ENCODE measurements around the gene EPHB1.
A peak's percentile ranks its signal among the peaks of the same experiment; 100 is the strongest.

The EPHB1 gene

DNA sequence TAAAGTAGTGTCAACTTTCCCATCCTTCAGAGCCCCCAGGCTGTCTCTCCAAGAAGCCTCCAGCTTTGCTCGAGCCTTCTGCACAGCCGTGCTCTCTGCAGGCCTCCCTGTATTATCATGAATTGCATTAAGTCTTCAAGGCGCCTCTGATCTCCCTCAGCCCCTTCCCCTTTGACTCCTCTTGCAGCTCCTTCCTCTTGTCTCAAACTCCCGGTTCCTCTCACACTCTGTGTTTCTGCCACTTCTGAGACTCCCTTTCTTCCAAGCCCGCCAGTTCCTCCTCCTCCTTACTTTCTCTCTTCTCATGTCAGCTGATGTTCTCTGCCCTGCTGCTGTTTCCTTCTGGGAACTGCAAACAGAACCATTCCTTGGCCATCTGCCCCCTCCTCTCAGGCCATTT, 418.8 kb downstream of the EPHB1 start:
- H3K27me3 ChIP-seq (ENCODE audit: control insufficient read depth in 3 of 3, insufficient read depth in 3 of 3, low read depth in 1 of 3, low read length in 3 of 3): no peaks in the 10 kb centered on the region

GRCh38 chr3:135214400-135214799, 419.3 kb downstream of the EPHB1 start:
- Histone ChIP-seq H4K8ac (ENCODE audit: low read depth, low read length) (no peak overlapping the region), H2BK15ac (ENCODE audit: low read length) (no peak overlapping the region), H3K14ac (ENCODE audit: low read length) (no peak overlapping the region), H3K4ac (ENCODE audit: low read length) (no peak overlapping the region), H3K9ac (ENCODE audit: low read depth, low read length, poor library complexity) (no peak overlapping the region), H3K4me2 (ENCODE audit: insufficient read depth, low read length, poor library complexity, severe bottlenecking) (no peak overlapping the region), H3K79me1 (ENCODE audit: low read depth, low read length) (no peaks in the 10 kb centered on the region), H4K91ac (ENCODE audit: low read depth, low read length, poor library complexity) (no peak overlapping the region), H2AK5ac (ENCODE audit: low read depth, low read length) (peak overlapping the region; percentile 17), H3K23ac (ENCODE audit: low read depth, low read length, poor library complexity) (no peak overlapping the region), H3K36me3 (replicated peaks in 1 of 2; ENCODE audit: control insufficient read depth in 2 of 2, insufficient read depth in 2 of 2, low read length in 2 of 2) (no peaks in the 10 kb centered on the region), H2BK120ac (ENCODE audit: low read depth, low read length) (no peak overlapping the region), H3K9me3 (replicated peaks in 1 of 2; ENCODE audit: control insufficient read depth in 2 of 2, insufficient read depth in 1 of 2, low read depth in 1 of 2, low read length in 2 of 2) (no peaks in the 10 kb centered on the region), H3K4me1 (ENCODE audit: control insufficient read depth in 2 of 2, insufficient read depth in 1 of 2, low read depth in 1 of 2, low read length in 2 of 2) (peaks cover 0 to 4% of the 10 kb centered on the region in 2 donors), H2BK12ac (ENCODE audit: low read length) (no peak overlapping the region), H3K18ac (ENCODE audit: low read length) (peak overlapping the region; percentile 28), H3K27ac (replicated peaks; ENCODE audit: low read length) (no peak overlapping the region), H2AFZ (ENCODE audit: low read length) (no peak overlapping the region), H2BK5ac (ENCODE audit: low read length) (no peak overlapping the region), H3K27me3 (ENCODE audit: control insufficient read depth in 3 of 3, insufficient read depth in 3 of 3, low read depth in 1 of 3, low read length in 3 of 3) (no peaks in the 10 kb centered on the region), H3K4me3 (ENCODE audit: low read length in 2 of 2) (no peak overlapping the region)
- no peak for DNase-seq (ENCODE audit: low spot score)
- WGBS, 2 donors (ENCODE audit: extremely low coverage in 2 of 2, insufficient read length in 2 of 2, insufficient replicate concordance in 1 of 2): no CpG with 5 or more reads among the region's 5 CpGs

More for the DNA sequence above, 418.8 kb downstream of the EPHB1 start:
- Histone ChIP-seq H3K27ac (replicated peaks; ENCODE audit: low read length) (no peak overlapping the region), H2BK120ac (ENCODE audit: low read depth, low read length) (no peak overlapping the region), H3K36me3 (replicated peaks in 1 of 2; ENCODE audit: control insufficient read depth in 2 of 2, insufficient read depth in 2 of 2, low read length in 2 of 2) (no peaks in the 10 kb centered on the region), H3K4me1 (ENCODE audit: control insufficient read depth in 2 of 2, insufficient read depth in 1 of 2, low read depth in 1 of 2, low read length in 2 of 2) (peaks cover 0 to 4% of the 10 kb centered on the region in 2 donors), H3K18ac (ENCODE audit: low read length) (no peak overlapping the region), H3K79me1 (ENCODE audit: low read depth, low read length) (no peaks in the 10 kb centered on the region), H4K91ac (ENCODE audit: low read depth, low read length, poor library complexity) (no peak overlapping the region), H3K9ac (ENCODE audit: low read depth, low read length, poor library complexity) (no peak overlapping the region), H3K4me3 (ENCODE audit: low read length in 2 of 2) (no peak overlapping the region), H3K9me3 (replicated peaks in 1 of 2; ENCODE audit: control insufficient read depth in 2 of 2, insufficient read depth in 1 of 2, low read depth in 1 of 2, low read length in 2 of 2) (no peaks in the 10 kb centered on the region), H2AK5ac (ENCODE audit: low read depth, low read length) (no peak overlapping the region), H2BK12ac (ENCODE audit: low read length) (no peak overlapping the region), H3K23ac (ENCODE audit: low read depth, low read length, poor library complexity) (no peak overlapping the region), H3K14ac (ENCODE audit: low read length) (no peak overlapping the region), H2BK15ac (ENCODE audit: low read length) (no peak overlapping the region), H2AFZ (ENCODE audit: low read length) (no peak overlapping the region), H3K4me2 (ENCODE audit: insufficient read depth, low read length, poor library complexity, severe bottlenecking) (no peak overlapping the region), H4K8ac (ENCODE audit: low read depth, low read length) (no peak overlapping the region), H3K4ac (ENCODE audit: low read length) (no peak overlapping the region), H2BK5ac (ENCODE audit: low read length) (no peak overlapping the region)
- WGBS, 2 donors (ENCODE audit: extremely low coverage in 2 of 2, insufficient read length in 2 of 2, insufficient replicate concordance in 1 of 2): no CpG with 5 or more reads among the region's 5 CpGs
- no peak for DNase-seq (ENCODE audit: low spot score)

DNA sequence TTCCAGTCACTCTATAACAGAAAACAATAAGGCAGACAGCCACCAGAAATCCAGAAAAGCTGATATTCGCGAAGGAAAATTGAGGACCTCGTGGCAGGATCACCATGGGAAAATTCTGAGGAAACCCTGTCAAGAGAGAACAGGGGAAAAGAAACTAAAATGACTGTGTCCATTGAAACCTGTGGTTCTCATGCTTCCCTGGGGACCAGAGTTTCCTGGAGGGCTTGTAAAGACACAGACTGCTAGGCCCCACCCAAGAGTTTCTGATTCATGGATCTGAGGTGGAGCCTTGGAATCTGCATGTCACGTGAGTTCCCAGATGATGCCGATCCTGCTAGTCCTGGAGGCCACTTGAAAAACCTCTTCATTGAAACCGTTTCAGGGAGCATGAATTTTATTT, 420.5 kb downstream of the EPHB1 start:
- H3K4ac ChIP-seq (ENCODE audit: low read length): no peak overlapping the region

DNA sequence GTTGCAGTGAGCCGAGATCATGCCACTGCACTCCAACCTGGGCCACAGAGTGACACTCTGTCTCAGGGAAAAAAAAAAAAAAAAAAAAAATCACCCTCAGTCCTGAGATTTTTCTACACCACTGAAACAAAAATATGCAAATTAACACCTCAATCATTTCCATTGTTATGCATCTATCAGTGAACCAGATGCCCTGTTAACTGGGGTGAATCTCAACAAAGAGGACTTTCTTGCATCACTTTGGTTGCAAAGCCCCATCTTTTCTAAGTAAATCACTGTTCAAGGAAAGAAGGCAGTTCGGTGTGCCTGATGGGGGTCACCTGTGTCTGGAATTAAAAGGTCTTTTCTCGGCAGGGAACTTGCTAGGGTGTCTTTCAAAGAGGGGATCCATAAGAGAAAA, 421.6 kb downstream of the EPHB1 start:
- Histone ChIP-seq H3K4me1 (ENCODE audit: control insufficient read depth in 2 of 2, insufficient read depth in 1 of 2, low read depth in 1 of 2, low read length in 2 of 2) (peaks cover 0 to 4% of the 10 kb centered on the region in 2 donors), H3K4me2 (ENCODE audit: insufficient read depth, low read length, poor library complexity, severe bottlenecking) (no peak overlapping the region), H3K9me3 (replicated peaks in 1 of 2; ENCODE audit: control insufficient read depth in 2 of 2, insufficient read depth in 1 of 2, low read depth in 1 of 2, low read length in 2 of 2) (no peaks in the 10 kb centered on the region), H3K27me3 (ENCODE audit: control insufficient read depth in 3 of 3, insufficient read depth in 3 of 3, low read depth in 1 of 3, low read length in 3 of 3) (no peaks in the 10 kb centered on the region), H3K9ac (ENCODE audit: low read depth, low read length, poor library complexity) (no peak overlapping the region), H3K18ac (ENCODE audit: low read length) (no peak overlapping the region), H3K4me3 (ENCODE audit: low read length in 2 of 2) (no peak overlapping the region), H3K23ac (ENCODE audit: low read depth, low read length, poor library complexity) (no peak overlapping the region), H3K79me1 (ENCODE audit: low read depth, low read length) (no peaks in the 10 kb centered on the region), H3K4ac (ENCODE audit: low read length) (no peak overlapping the region), H3K14ac (ENCODE audit: low read length) (no peak overlapping the region), H4K91ac (ENCODE audit: low read depth, low read length, poor library complexity) (no peak overlapping the region), H3K27ac (replicated peaks; ENCODE audit: low read length) (no peak overlapping the region), H3K36me3 (replicated peaks in 1 of 2; ENCODE audit: control insufficient read depth in 2 of 2, insufficient read depth in 2 of 2, low read length in 2 of 2) (no peaks in the 10 kb centered on the region), H2BK5ac (ENCODE audit: low read length) (no peak overlapping the region), H2AK5ac (ENCODE audit: low read depth, low read length) (no peak overlapping the region), H2BK15ac (ENCODE audit: low read length) (no peak overlapping the region), H2BK120ac (ENCODE audit: low read depth, low read length) (no peak overlapping the region), H2AFZ (ENCODE audit: low read length) (no peak overlapping the region), H2BK12ac (ENCODE audit: low read length) (no peak overlapping the region), H4K8ac (ENCODE audit: low read depth, low read length) (no peak overlapping the region)
- no peak for DNase-seq (ENCODE audit: low spot score)
- no CpG with 5 or more reads among the region's 3 CpGs for WGBS, 2 donors (ENCODE audit: extremely low coverage in 2 of 2, insufficient read length in 2 of 2, insufficient replicate concordance in 1 of 2)

More for the DNA sequence above, 420.5 kb downstream of the EPHB1 start:
- no peak overlapping the region for H2BK15ac ChIP-seq (ENCODE audit: low read length)
- no peaks in the 10 kb centered on the region for H3K27me3 ChIP-seq (ENCODE audit: control insufficient read depth in 3 of 3, insufficient read depth in 3 of 3, low read depth in 1 of 3, low read length in 3 of 3)
- no peak overlapping the region for H2AK5ac ChIP-seq (ENCODE audit: low read depth, low read length)
- DNase-seq (ENCODE audit: low spot score): no peak
- no peak overlapping the region for H3K4me2 ChIP-seq (ENCODE audit: insufficient read depth, low read length, poor library complexity, severe bottlenecking)
- H3K9me3 ChIP-seq (replicated peaks in 1 of 2; ENCODE audit: control insufficient read depth in 2 of 2, insufficient read depth in 1 of 2, low read depth in 1 of 2, low read length in 2 of 2): no peaks in the 10 kb centered on the region
- no peak overlapping the region for H4K91ac ChIP-seq (ENCODE audit: low read depth, low read length, poor library complexity)
- peaks cover 0 to 4% of the 10 kb centered on the region in 2 donors for H3K4me1 ChIP-seq (ENCODE audit: control insufficient read depth in 2 of 2, insufficient read depth in 1 of 2, low read depth in 1 of 2, low read length in 2 of 2)
- H3K4me3 ChIP-seq (ENCODE audit: low read length in 2 of 2): no peak overlapping the region
- no peaks in the 10 kb centered on the region for H3K36me3 ChIP-seq (replicated peaks in 1 of 2; ENCODE audit: control insufficient read depth in 2 of 2, insufficient read depth in 2 of 2, low read length in 2 of 2)
- no peak overlapping the region for H3K23ac ChIP-seq (ENCODE audit: low read depth, low read length, poor library complexity)
- H3K27ac ChIP-seq (replicated peaks; ENCODE audit: low read length): no peak overlapping the region
- no peak overlapping the region for H2BK12ac ChIP-seq (ENCODE audit: low read length)
- H3K14ac ChIP-seq (ENCODE audit: low read length): no peak overlapping the region
- no peak overlapping the region for H4K8ac ChIP-seq (ENCODE audit: low read depth, low read length)
- H3K9ac ChIP-seq (ENCODE audit: low read depth, low read length, poor library complexity): no peak overlapping the region
- no peak overlapping the region for H2BK5ac ChIP-seq (ENCODE audit: low read length)
- no peak overlapping the region for H2AFZ ChIP-seq (ENCODE audit: low read length)
- H3K18ac ChIP-seq (ENCODE audit: low read length): no peak overlapping the region
- no peak overlapping the region for H2BK120ac ChIP-seq (ENCODE audit: low read depth, low read length)
- H3K79me1 ChIP-seq (ENCODE audit: low read depth, low read length): no peaks in the 10 kb centered on the region
- no CpG with 5 or more reads among the region's 6 CpGs for WGBS, 2 donors (ENCODE audit: extremely low coverage in 2 of 2, insufficient read length in 2 of 2, insufficient replicate concordance in 1 of 2)
